Measurements from ENCODE around the gene TSTD1.

DNA sequence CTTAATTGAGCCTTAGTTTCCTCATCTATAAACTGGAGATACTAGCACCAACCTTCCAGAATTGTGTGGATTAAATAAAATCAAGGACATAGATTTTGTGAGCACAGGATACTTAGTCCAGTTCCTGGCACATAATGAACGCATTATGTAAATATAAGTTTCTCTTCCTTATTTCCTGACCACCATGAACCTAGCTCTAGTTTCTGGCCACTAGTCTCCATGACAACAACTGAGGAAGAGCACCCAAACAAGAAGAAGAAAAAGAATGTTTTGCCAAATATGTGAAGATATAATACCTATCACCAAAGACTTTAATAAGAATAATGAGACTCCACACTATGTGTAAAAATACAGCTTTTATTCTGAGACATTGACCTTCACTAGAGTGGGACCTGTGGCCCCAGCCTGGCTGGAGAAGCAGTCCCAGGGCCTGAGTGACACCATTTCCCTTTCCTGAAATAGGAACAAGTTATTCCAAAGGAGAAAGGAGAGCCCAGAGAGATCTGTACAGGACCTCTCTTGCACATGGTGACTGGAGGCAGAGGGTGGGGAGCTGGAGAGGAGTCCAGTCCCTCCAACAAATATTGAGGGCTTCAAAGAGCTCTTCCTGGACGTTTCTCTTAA, 8.0 kb upstream of the TSTD1 start:
- no peak for TF ChIP-seq EZH2 (IDR thresholded peaks at IDR 0.05)
- no peak for TF ChIP-seq SRF (IDR thresholded peaks at IDR 0.05; ENCODE audit: low read depth)
- no peak for TF ChIP-seq YY1 (IDR thresholded peaks at IDR 0.05; ENCODE audit: extremely low read depth, insufficient replicate concordance, low read depth, low read length)
- peak; percentile 12; the same call in 1 of the 2 replicates for TF ChIP-seq POLR2AphosphoS5 (IDR thresholded peaks at IDR 0.05; ENCODE audit: low read depth, low read length)
- TF ChIP-seq, protein P1, sequence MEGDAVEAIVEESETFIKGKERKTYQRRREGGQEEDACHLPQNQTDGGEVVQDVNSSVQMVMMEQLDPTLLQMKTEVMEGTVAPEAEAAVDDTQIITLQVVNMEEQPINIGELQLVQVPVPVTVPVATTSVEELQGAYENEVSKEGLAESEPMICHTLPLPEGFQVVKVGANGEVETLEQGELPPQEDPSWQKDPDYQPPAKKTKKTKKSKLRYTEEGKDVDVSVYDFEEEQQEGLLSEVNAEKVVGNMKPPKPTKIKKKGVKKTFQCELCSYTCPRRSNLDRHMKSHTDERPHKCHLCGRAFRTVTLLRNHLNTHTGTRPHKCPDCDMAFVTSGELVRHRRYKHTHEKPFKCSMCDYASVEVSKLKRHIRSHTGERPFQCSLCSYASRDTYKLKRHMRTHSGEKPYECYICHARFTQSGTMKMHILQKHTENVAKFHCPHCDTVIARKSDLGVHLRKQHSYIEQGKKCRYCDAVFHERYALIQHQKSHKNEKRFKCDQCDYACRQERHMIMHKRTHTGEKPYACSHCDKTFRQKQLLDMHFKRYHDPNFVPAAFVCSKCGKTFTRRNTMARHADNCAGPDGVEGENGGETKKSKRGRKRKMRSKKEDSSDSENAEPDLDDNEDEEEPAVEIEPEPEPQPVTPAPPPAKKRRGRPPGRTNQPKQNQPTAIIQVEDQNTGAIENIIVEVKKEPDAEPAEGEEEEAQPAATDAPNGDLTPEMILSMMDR (IDR thresholded peaks at IDR 0.05 in 2 of 3, conservative IDR thresholded peaks at IDR 0.05 in 1 of 3; ENCODE audit: borderline replicate concordance in 1 of 3, insufficient read depth in 1 of 3, low read depth in 2 of 3, low read length in 2 of 3) = no peak
- TF ChIP-seq POLR2A (IDR thresholded peaks at IDR 0.05; ENCODE audit: borderline replicate concordance, extremely low read depth, insufficient read depth, insufficient read length) = no peak
- TF ChIP-seq EZH2phosphoT487 (IDR thresholded peaks at IDR 0.05; ENCODE audit: borderline replicate concordance) = no peak
- TF ChIP-seq ZNF274 (IDR thresholded peaks at IDR 0.05; ENCODE audit: low read depth, low read length) = no peak
- TF ChIP-seq, protein P2, sequence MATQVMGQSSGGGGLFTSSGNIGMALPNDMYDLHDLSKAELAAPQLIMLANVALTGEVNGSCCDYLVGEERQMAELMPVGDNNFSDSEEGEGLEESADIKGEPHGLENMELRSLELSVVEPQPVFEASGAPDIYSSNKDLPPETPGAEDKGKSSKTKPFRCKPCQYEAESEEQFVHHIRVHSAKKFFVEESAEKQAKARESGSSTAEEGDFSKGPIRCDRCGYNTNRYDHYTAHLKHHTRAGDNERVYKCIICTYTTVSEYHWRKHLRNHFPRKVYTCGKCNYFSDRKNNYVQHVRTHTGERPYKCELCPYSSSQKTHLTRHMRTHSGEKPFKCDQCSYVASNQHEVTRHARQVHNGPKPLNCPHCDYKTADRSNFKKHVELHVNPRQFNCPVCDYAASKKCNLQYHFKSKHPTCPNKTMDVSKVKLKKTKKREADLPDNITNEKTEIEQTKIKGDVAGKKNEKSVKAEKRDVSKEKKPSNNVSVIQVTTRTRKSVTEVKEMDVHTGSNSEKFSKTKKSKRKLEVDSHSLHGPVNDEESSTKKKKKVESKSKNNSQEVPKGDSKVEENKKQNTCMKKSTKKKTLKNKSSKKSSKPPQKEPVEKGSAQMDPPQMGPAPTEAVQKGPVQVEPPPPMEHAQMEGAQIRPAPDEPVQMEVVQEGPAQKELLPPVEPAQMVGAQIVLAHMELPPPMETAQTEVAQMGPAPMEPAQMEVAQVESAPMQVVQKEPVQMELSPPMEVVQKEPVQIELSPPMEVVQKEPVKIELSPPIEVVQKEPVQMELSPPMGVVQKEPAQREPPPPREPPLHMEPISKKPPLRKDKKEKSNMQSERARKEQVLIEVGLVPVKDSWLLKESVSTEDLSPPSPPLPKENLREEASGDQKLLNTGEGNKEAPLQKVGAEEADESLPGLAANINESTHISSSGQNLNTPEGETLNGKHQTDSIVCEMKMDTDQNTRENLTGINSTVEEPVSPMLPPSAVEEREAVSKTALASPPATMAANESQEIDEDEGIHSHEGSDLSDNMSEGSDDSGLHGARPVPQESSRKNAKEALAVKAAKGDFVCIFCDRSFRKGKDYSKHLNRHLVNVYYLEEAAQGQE (IDR thresholded peaks at IDR 0.05; ENCODE audit: low read depth) = no peak
- no peak for TF ChIP-seq JUND (IDR thresholded peaks at IDR 0.05)
- no peak for TF ChIP-seq ZFX (IDR thresholded peaks at IDR 0.05)
- TF ChIP-seq RAD21 (IDR thresholded peaks at IDR 0.05; ENCODE audit: low read depth) = no peak
- no peak for TF ChIP-seq MAX (IDR thresholded peaks at IDR 0.05)
